ENCODE measurements around the gene DUSP18. TPM values are rescaled to one million over a fixed set of nuclear protein-coding genes. Genes with fewer than 3 reads are reported as not detected.
"Not testable (repeated sequence)": the region's sequence is repeated elsewhere in the genome, so short reads cannot be mapped to it uniquely, and the experiment has no call there.

The DUSP18 gene
- total RNA-seq (2.4 TPM), polyA plus RNA-seq (ENCODE audit: insufficient read depth in 1 of 8, insufficient read length in 8 of 8, low replicate concordance in 1 of 8) (1 to 10 TPM; 2.1 to 4.7 (median 3.3) TPM)
- long read RNA-seq, donor 1, partial matches to known transcripts = 0 of 1 reads
- long read RNA-seq, donor 1, other reads (novel, unspliced or antisense) = 0 of 1 reads
- long read RNA-seq, donor 2, partial matches to known transcripts = 0 of 1 reads
- long read RNA-seq, donor 2, other reads (novel, unspliced or antisense) = 0 of 1 reads
- long read RNA-seq, donor 3, partial matches to known transcripts = 0 of 1 reads
- long read RNA-seq, donor 3, other reads (novel, unspliced or antisense) = 0 of 1 reads
- long read RNA-seq, donor 4 = 0 reads
- long read RNA-seq, donor 5, partial matches to known transcripts = 0 of 2 reads
- long read RNA-seq, donor 5, other reads (novel, unspliced or antisense) = 0 of 2 reads
- long read RNA-seq, donor 6, partial matches to known transcripts = 0 of 3 reads
- long read RNA-seq, donor 6, other reads (novel, unspliced or antisense) = 0 of 3 reads
- long read RNA-seq, donor 7, partial matches to known transcripts = 0 of 2 reads
- long read RNA-seq, donor 7, other reads (novel, unspliced or antisense) = 0 of 2 reads
- long read RNA-seq, donor 8 = 0 reads
- long read RNA-seq, donor 9 = 0 reads
- long read RNA-seq, donor 10 = 0 reads
- long read RNA-seq, donor 11 = 0 reads

- H3K27me3 ChIP-seq (ENCODE audit: control insufficient read depth, insufficient read depth, low read length) = peaks cover 9% of the 10 kb centered on the region
- peak; percentile 92 for DNase-seq
- peaks cover 12% of the 10 kb centered on the region for H3K36me3 ChIP-seq (ENCODE audit: control insufficient read depth, insufficient read depth, low read length)
- H3K4me3 ChIP-seq (ENCODE audit: low read length) = peak within 1 kb of the TSS; percentile 86
- WGBS (ENCODE audit: insufficient coverage) = under 1% methylated on average over 77 of the region's 77 CpGs
- H3K9me3 ChIP-seq (replicated peaks; ENCODE audit: control insufficient read depth, low read depth, low read length) = no peaks in the 10 kb centered on the region
- no peak within 1 kb of the TSS for H3K27ac ChIP-seq (ENCODE audit: low read length)
- H3K4me1 ChIP-seq (ENCODE audit: control insufficient read depth, insufficient read depth, low read length) = peaks cover 12% of the 10 kb centered on the region
Observed at GRCh38 chr22:30667494-30668385, at the start of gene DUSP18. TSS of gene DUSP18 (minus strand) at chr22:30667875. CDS start at chr22:30664003, 3,872 bp downstream.

- no peaks in the 10 kb centered on the region for H3K36me3 ChIP-seq (ENCODE audit: control insufficient read depth, insufficient read depth, low read length)
- H3K4me1 ChIP-seq (ENCODE audit: control insufficient read depth, insufficient read depth, low read length) = no peaks in the 10 kb centered on the region
- no peaks in the 10 kb centered on the region for H3K9me3 ChIP-seq (replicated peaks; ENCODE audit: control insufficient read depth, low read depth, low read length)
- H3K27ac ChIP-seq (ENCODE audit: low read length) = no peak overlapping the region
- no peak for DNase-seq
- H3K27me3 ChIP-seq (ENCODE audit: control insufficient read depth, insufficient read depth, low read length) = no peaks in the 10 kb centered on the region
- no CpG with 5 or more reads among the region's 2 CpGs for WGBS (ENCODE audit: insufficient coverage)
- H3K4me3 ChIP-seq (ENCODE audit: low read length) = no peak overlapping the region
Observed at GRCh38 chr22:30714062-30714461, 46.4 kb upstream of the DUSP18 start.

GRCh38 chr22:30712094-30712493 is 44.4 kb upstream of the DUSP18 start:
- Histone ChIP-seq H3K36me3 (ENCODE audit: control insufficient read depth, insufficient read depth, low read length) (no peaks in the 10 kb centered on the region), H3K9me3 (replicated peaks; ENCODE audit: control insufficient read depth, low read depth, low read length) (no peaks in the 10 kb centered on the region), H3K4me1 (ENCODE audit: control insufficient read depth, insufficient read depth, low read length) (no peaks in the 10 kb centered on the region), H3K27ac (ENCODE audit: low read length) (no peak overlapping the region), H3K4me3 (ENCODE audit: low read length) (no peak overlapping the region), H3K27me3 (ENCODE audit: control insufficient read depth, insufficient read depth, low read length) (no peaks in the 10 kb centered on the region)
- WGBS (ENCODE audit: insufficient coverage) = 80% methylated on average over 1 of the region's 1 CpG
- no peak for DNase-seq

DNA sequence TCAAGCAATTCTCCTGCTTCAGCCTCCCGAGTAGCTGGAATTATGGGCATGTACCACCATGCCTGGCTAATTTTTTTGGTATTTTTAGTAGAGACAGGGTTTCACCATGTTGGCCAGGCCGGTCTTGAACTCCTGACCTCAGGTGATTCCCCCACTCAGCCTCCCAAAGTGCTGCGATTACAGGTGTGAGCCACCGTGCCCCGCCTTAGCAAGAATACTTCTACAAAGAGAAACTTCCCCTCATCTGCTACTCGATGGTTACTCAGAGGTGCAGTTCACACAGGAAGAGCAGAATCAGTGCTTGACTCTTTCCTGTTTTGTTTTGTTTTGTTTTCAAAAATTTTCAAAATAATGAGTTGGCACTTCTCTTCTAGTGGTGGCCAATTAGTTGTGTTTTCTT is 42.3 kb upstream of the DUSP18 start:
- not testable (repeated sequence) for H3K27ac ChIP-seq (ENCODE audit: low read length); H3K27me3 ChIP-seq (ENCODE audit: control insufficient read depth, insufficient read depth, low read length); H3K36me3 ChIP-seq (ENCODE audit: control insufficient read depth, insufficient read depth, low read length); H3K4me3 ChIP-seq (ENCODE audit: low read length); H3K9me3 ChIP-seq (replicated peaks; ENCODE audit: control insufficient read depth, low read depth, low read length); H3K4me1 ChIP-seq (ENCODE audit: control insufficient read depth, insufficient read depth, low read length); DNase-seq
- 93% methylated on average over 5 of the region's 6 CpGs for WGBS (ENCODE audit: insufficient coverage)

GRCh38 chr22:30705710-30706651 is 38.3 kb upstream of the DUSP18 start:
- WGBS (ENCODE audit: insufficient coverage) = 22% methylated on average over 5 of the region's 11 CpGs
- no peak for DNase-seq

DNA sequence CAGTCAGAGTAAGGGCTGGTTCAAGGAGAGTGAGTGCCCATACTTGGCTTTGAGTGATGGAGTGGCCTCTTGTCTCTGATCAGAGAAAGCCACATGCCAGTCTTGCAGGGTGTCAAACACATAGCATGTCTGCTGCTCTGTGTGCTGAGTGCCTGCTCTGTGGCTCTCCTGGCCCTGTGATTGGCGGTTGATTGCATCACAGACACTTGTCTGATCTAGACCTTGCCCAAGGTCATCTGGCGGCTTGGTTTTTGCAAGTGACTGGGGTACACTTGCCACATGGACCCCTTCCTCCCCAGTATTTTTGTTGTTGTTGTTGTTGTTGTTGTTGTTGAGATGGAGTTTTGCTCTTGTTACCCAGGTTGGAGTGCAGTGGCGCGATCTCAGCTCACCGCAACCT is 37.3 kb upstream of the DUSP18 start:
- H3K4me1 ChIP-seq (ENCODE audit: control insufficient read depth, insufficient read depth, low read length) = peaks cover 2% of the 10 kb centered on the region
- H3K4me3 ChIP-seq (ENCODE audit: low read length) = no peak overlapping the region
- no peaks in the 10 kb centered on the region for H3K27me3 ChIP-seq (ENCODE audit: control insufficient read depth, insufficient read depth, low read length)
- H3K36me3 ChIP-seq (ENCODE audit: control insufficient read depth, insufficient read depth, low read length) = no peaks in the 10 kb centered on the region
- DNase-seq = no peak
- H3K27ac ChIP-seq (ENCODE audit: low read length) = no peak overlapping the region
- 81% methylated on average over 3 of the region's 5 CpGs for WGBS (ENCODE audit: insufficient coverage)
- no peaks in the 10 kb centered on the region for H3K9me3 ChIP-seq (replicated peaks; ENCODE audit: control insufficient read depth, low read depth, low read length)

More at GRCh38 chr22:30705710-30706651, 38.3 kb upstream of the DUSP18 start:
- no peaks in the 10 kb centered on the region for H3K27me3 ChIP-seq (ENCODE audit: control insufficient read depth, insufficient read depth, low read length)
- no peaks in the 10 kb centered on the region for H3K9me3 ChIP-seq (replicated peaks; ENCODE audit: control insufficient read depth, low read depth, low read length)
- no peaks in the 10 kb centered on the region for H3K36me3 ChIP-seq (ENCODE audit: control insufficient read depth, insufficient read depth, low read length)
- no peak overlapping the region for H3K27ac ChIP-seq (ENCODE audit: low read length)
- peaks cover 2% of the 10 kb centered on the region for H3K4me1 ChIP-seq (ENCODE audit: control insufficient read depth, insufficient read depth, low read length)
- H3K4me3 ChIP-seq (ENCODE audit: low read length) = no peak overlapping the region

DNA sequence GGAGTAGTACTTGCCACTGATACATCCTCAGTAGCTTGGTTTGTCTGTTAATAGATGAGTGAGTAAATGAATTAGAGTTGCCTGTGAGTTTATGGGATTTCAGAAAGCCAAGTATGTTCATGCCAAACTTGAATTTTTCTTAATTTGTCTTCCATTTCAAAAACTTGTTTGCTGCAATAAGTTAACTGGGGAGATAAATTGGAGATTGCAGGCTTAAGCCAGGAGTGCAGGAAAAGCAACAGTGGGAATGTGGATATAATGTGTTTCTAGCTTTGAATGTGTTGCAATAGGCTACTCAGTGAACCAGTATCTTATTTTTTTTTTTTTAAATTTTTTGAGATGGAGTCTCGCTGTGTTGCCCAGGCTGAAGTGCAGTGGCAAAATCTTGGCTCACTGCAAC is 35.2 kb upstream of the DUSP18 start:
- Histone ChIP-seq H3K9me3 (replicated peaks; ENCODE audit: control insufficient read depth, low read depth, low read length) (no peaks in the 10 kb centered on the region), H3K36me3 (ENCODE audit: control insufficient read depth, insufficient read depth, low read length) (no peaks in the 10 kb centered on the region), H3K4me3 (ENCODE audit: low read length) (no peak overlapping the region), H3K4me1 (ENCODE audit: control insufficient read depth, insufficient read depth, low read length) (peaks cover 2% of the 10 kb centered on the region), H3K27me3 (ENCODE audit: control insufficient read depth, insufficient read depth, low read length) (peaks cover 2% of the 10 kb centered on the region), H3K27ac (ENCODE audit: low read length) (no peak overlapping the region)
- no peak for DNase-seq
- WGBS (ENCODE audit: insufficient coverage) = no CpG with 5 or more reads among the region's 1 CpG

DNA sequence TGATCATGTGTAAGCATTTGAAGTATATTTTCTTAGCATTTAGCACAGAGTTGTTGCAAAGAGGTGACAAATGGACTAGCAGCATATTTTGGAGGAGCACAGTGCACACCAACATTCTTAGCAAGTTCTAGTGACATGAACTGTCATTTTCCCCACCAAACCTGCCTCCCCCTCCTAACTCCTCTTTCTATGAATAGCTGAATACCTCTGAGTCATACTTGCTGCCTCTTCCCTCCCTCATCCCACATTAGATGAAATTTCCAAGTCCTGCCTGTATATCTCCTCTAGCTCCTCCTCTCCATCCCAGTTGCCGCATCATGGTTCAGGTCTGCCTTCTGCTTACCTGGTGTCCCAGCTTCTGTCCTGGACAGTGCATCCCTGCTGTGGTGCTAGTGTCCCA is 34.2 kb upstream of the DUSP18 start:
- no peaks in the 10 kb centered on the region for H3K9me3 ChIP-seq (replicated peaks; ENCODE audit: control insufficient read depth, low read depth, low read length)
- H3K27me3 ChIP-seq (ENCODE audit: control insufficient read depth, insufficient read depth, low read length) = peaks cover 5% of the 10 kb centered on the region
- H3K4me1 ChIP-seq (ENCODE audit: control insufficient read depth, insufficient read depth, low read length) = peaks cover 2% of the 10 kb centered on the region
- no peak for DNase-seq
- no peak overlapping the region for H3K4me3 ChIP-seq (ENCODE audit: low read length)
- 100% methylated on average over 1 of the region's 1 CpG for WGBS (ENCODE audit: insufficient coverage)
- no peak overlapping the region for H3K27ac ChIP-seq (ENCODE audit: low read length)
- H3K36me3 ChIP-seq (ENCODE audit: control insufficient read depth, insufficient read depth, low read length) = no peaks in the 10 kb centered on the region

DNA sequence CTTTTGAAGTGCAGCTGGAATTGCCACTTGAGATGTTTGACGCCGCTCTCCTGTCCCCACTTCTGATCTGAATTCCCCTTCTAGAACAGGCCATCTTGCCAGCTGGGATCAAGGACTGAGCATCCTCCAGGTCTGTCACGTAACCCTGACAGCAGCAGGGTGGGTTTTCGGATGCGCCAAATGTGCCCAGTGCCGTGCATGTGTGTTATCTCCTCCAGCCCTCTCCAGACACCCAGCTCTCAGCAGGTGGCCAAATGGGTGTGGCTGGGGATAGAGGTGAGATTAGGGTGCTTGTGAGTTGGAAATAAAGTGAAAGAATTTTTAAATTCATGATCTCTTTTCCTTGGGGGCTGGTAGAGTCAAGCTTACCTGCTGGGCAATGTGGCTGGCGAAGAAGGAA is 30.3 kb upstream of the DUSP18 start:
- H3K36me3 ChIP-seq (ENCODE audit: control insufficient read depth, insufficient read depth, low read length) = no peaks in the 10 kb centered on the region
- WGBS (ENCODE audit: insufficient coverage) = 90% methylated on average over 6 of the region's 7 CpGs
- H3K4me1 ChIP-seq (ENCODE audit: control insufficient read depth, insufficient read depth, low read length) = peaks cover 12% of the 10 kb centered on the region
- DNase-seq = no peak
- peaks cover 34% of the 10 kb centered on the region for H3K27me3 ChIP-seq (ENCODE audit: control insufficient read depth, insufficient read depth, low read length)
- no peak overlapping the region for H3K27ac ChIP-seq (ENCODE audit: low read length)
- H3K4me3 ChIP-seq (ENCODE audit: low read length) = no peak overlapping the region
- H3K9me3 ChIP-seq (replicated peaks; ENCODE audit: control insufficient read depth, low read depth, low read length) = no peaks in the 10 kb centered on the region

Measured in muscle of leg (tissue), 16 donors.